Right atrium auricular region (tissue), 2 donors: ENCODE data around the gene EPSTI1. TPM values are rescaled to one million over a fixed set of nuclear protein-coding genes. Genes with fewer than 3 reads are reported as not detected.
"Not testable (repeated sequence)": the region's sequence is repeated elsewhere in the genome, so short reads cannot be mapped to it uniquely, and the experiment has no call there.

Source experiments
- DNase-seq: peaks from one replicate; pipeline ENCODE4 v3.0.0-alpha.2; 2019; ENCODE audit warnings: low spot score
- H3K27ac ChIP-seq, 2 donors: fragments of 200-600 bp; sonication (generic); 1 replicate in 1 of 2; 2 replicates in 1 of 2; pipeline ENCODE4 v1.5.1; 2016 to 2019
- H3K27me3 ChIP-seq, 2 donors: fragments of 200-600 bp; sonication (generic); one replicate each; pipeline versions ENCODE4 v1.5.1 to v1.6.0; 2017 to 2019
- H3K36me3 ChIP-seq: fragments of 200-600 bp; sonication (generic); one replicate; pipeline ENCODE4 v1.5.1; 2016
- H3K4me1 ChIP-seq, 2 donors: fragments of 200-600 bp; sonication (generic); one replicate each; pipeline versions ENCODE4 v1.5.1 to v1.6.0; 2017 to 2019
- H3K4me3 ChIP-seq, 2 donors: fragments of 200-600 bp; sonication (generic); 1 replicate in 1 of 2; 2 replicates in 1 of 2; pipeline ENCODE4 v1.5.1; 2017 to 2019; ENCODE audit warnings: mild to moderate bottlenecking in 1 of 2, moderate library complexity in 1 of 2
- H3K9me3 ChIP-seq, 2 donors: fragments of 200-600 bp; sonication (generic); one replicate each; pipeline ENCODE4 v1.5.1; 2019
- CTCF ChIP-seq, 2 donors: fragments of 200-600 bp; sonication (generic); IDR thresholded peaks; one replicate each; pipeline ENCODE4 v1.5.1; 2019; ENCODE audit warnings: antibody characterized with exemption in 2 of 2
- total RNA-seq, 2 donors: library from RNA; depleted of rRNA; stranded (reverse); fragments of >200 nt; gene quantifications; one replicate each; pipeline ENCODE4 v1.1.0, GENCODE V29; 2016

Gene EPSTI1
- total RNA-seq, 2 donors from 2014 or later, result 3.1 to 3.9 TPM

GRCh38 chr13:42992764-42993122 lies 702 bp upstream of the EPSTI1 start:
- Histone ChIP-seq H3K36me3 (no peaks in the 10 kb centered on the region), H3K9me3 (no peaks in the 10 kb centered on the region), H3K27me3 (no peaks in the 10 kb centered on the region), H3K4me3 (peak overlapping the region in 1 of 2 donors; percentile 76), H3K4me1 (peaks cover 0 to 20% of the 10 kb centered on the region in 2 donors), H3K27ac (peak overlapping the region; percentile 67 to 86)
- no peak for DNase-seq
- no peak for TF ChIP-seq CTCF (IDR thresholded peaks at IDR 0.05)

- not testable (repeated sequence) for H3K9me3 ChIP-seq, H3K27me3 ChIP-seq, DNase-seq, H3K36me3 ChIP-seq
- peak overlapping the region; percentile 51 to 76 for H3K4me3 ChIP-seq
- peak overlapping the region; percentile 67 to 86 for H3K27ac ChIP-seq
- H3K4me1 ChIP-seq, result peaks cover 0 to 20% of the 10 kb centered on the region in 2 donors
Measured at GRCh38 chr13:42991233-42991897, 676 bp downstream of the EPSTI1 start.

- H3K9me3 ChIP-seq, result no peaks in the 10 kb centered on the region
- TF ChIP-seq CTCF (IDR thresholded peaks at IDR 0.05), result no peak
- H3K4me1 ChIP-seq, result peaks cover 0 to 24% of the 10 kb centered on the region in 2 donors
- H3K36me3 ChIP-seq, result no peaks in the 10 kb centered on the region
- peak overlapping the region; percentile 67 to 86 for H3K27ac ChIP-seq
- peak overlapping the region in 1 of 2 donors; percentile 76 for H3K4me3 ChIP-seq
- no peak for DNase-seq
- no peaks in the 10 kb centered on the region for H3K27me3 ChIP-seq
Measured at GRCh38 chr13:42990291-42991232, 1.5 kb downstream of the EPSTI1 start.

- H3K4me3 ChIP-seq, result no peak overlapping the region
- DNase-seq, result no peak
- H3K27me3 ChIP-seq, result no peaks in the 10 kb centered on the region
- H3K36me3 ChIP-seq, result no peaks in the 10 kb centered on the region
- H3K27ac ChIP-seq, result no peak overlapping the region
- TF ChIP-seq CTCF (IDR thresholded peaks at IDR 0.05), result no peak
- peaks cover 0 to 17% of the 10 kb centered on the region in 2 donors for H3K4me1 ChIP-seq
- no peaks in the 10 kb centered on the region for H3K9me3 ChIP-seq
Measured at GRCh38 chr13:42986176-42986574, 5.9 kb downstream of the EPSTI1 start.

GRCh38 chr13:42985312-42986175 lies 6.5 kb downstream of the EPSTI1 start:
- no peak overlapping the region for H3K4me3 ChIP-seq
- H3K9me3 ChIP-seq, result no peaks in the 10 kb centered on the region
- no peak for TF ChIP-seq CTCF (IDR thresholded peaks at IDR 0.05)
- no peaks in the 10 kb centered on the region for H3K27me3 ChIP-seq
- peaks cover 0 to 11% of the 10 kb centered on the region in 2 donors for H3K4me1 ChIP-seq
- no peak overlapping the region for H3K27ac ChIP-seq
- no peak for DNase-seq
- no peaks in the 10 kb centered on the region for H3K36me3 ChIP-seq
